Measurements from ENCODE around the gene KANSL1. TPM values are rescaled to one million over a fixed set of nuclear protein-coding genes. Genes with fewer than 3 reads are reported as not detected.

Gene KANSL1
- 49.5 and 56.4 TPM in 2 replicates for total RNA-seq

DNA sequence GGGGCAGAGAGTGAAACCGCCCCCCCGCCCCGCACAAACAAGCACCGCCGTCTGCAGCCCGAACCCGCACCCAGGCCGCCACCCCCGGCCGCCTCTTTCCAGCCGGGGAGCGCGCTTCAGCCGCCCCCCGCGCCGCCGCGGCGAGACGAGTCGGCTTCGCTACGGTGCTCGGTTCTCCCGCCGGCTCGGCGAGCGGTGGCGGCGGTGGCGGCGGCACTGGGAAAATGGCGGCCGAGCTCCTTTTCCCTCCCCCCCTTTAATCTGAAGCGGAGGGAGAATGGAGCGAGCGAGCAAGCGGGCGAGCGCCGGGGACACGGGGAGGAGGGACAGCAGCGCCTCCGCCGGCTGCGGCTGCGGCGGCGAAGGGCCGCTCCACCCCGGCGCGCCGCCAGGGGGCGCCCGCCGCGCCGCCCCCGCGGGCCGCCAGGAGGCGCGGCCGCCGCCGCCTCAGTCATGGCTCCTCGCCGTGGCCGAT is at the start of gene KANSL1:
Gene KANSL1 (minus strand): TSS at position 279 of the 475 bp plus-strand sequence. CDS start 21,286 bp downstream, outside the sequence.

GRCh38 chr17:45998987-45999899 is 194.0 kb downstream of the KANSL1 start, which contains the start of gene STH:
Gene STH, plus strand, starts transcription at chr17:45999250. Its CDS starts 30 bp downstream, at chr17:45999280.

Other genes starting within 250 kb of the KANSL1 start
- not detected in 2 replicates for gene STH, start 194.2 kb downstream of the KANSL1 start, total RNA-seq
- 1.1 and 1.7 TPM in 2 replicates for gene LRRC37A, start 101.7 kb upstream of the KANSL1 start, total RNA-seq
- 3.0 and 4.6 TPM in 2 replicates for gene ARL17B, start 168.3 kb upstream of the KANSL1 start, total RNA-seq